GM21390 (cell line): ENCODE results near the gene GNAQ.
"Not testable (repeated sequence)": the region's sequence is repeated elsewhere in the genome, so short reads cannot be mapped to it uniquely, and the experiment has no call there.

ENCODE experiments used
- ATAC-seq: cut with Tn5 transposase; IDR thresholded peaks from one replicate; pipeline ENCODE4 v1.9.1; 2021; ENCODE audit not compliant: unreplicated experiment

Gene GNAQ

GRCh38 chr9:78031444-78031892, at the start of gene GNAQ:
Gene GNAQ (minus strand): TSS chr9:78031811. CDS start chr9:78031235, 576 bp downstream.
- ATAC-seq, result no peak

GRCh38 chr9:78074385-78075291, 43.0 kb upstream of the GNAQ start:
- no peak for ATAC-seq

GRCh38 chr9:78073722-78074121, 42.1 kb upstream of the GNAQ start:
- ATAC-seq, result no peak

GRCh38 chr9:78072586-78073199, 41.1 kb upstream of the GNAQ start:
- no peak for ATAC-seq

GRCh38 chr9:78070521-78070920, 38.9 kb upstream of the GNAQ start:
- no peak for ATAC-seq

GRCh38 chr9:78064075-78064474, 32.5 kb upstream of the GNAQ start:
- no peak for ATAC-seq

- no peak for ATAC-seq
Observed at GRCh38 chr9:78062710-78063109, 31.1 kb upstream of the GNAQ start.

- not testable (repeated sequence) for ATAC-seq
Observed at GRCh38 chr9:78054218-78054617, 22.6 kb upstream of the GNAQ start.

GRCh38 chr9:78053627-78054026, 22.0 kb upstream of the GNAQ start:
- ATAC-seq, result no peak

GRCh38 chr9:78050421-78050820, 18.8 kb upstream of the GNAQ start:
- no peak for ATAC-seq

GRCh38 chr9:78049484-78049883, 17.9 kb upstream of the GNAQ start:
- ATAC-seq, result no peak

- ATAC-seq, result no peak
Observed at GRCh38 chr9:78047106-78047505, 15.5 kb upstream of the GNAQ start.

GRCh38 chr9:78046112-78046511, 14.5 kb upstream of the GNAQ start:
- ATAC-seq, result no peak

GRCh38 chr9:78044886-78045285, 13.3 kb upstream of the GNAQ start:
- no peak for ATAC-seq

- no peak for ATAC-seq
Observed at GRCh38 chr9:78044189-78044588, 12.6 kb upstream of the GNAQ start.

GRCh38 chr9:78041971-78042370, 10.4 kb upstream of the GNAQ start:
- ATAC-seq, result no peak

GRCh38 chr9:78040726-78041125, 9.1 kb upstream of the GNAQ start:
- no peak for ATAC-seq

GRCh38 chr9:78038620-78039300, 7.1 kb upstream of the GNAQ start:
- no peak for ATAC-seq

- no peak for ATAC-seq
Observed at GRCh38 chr9:78035383-78035993, 3.9 kb upstream of the GNAQ start.

GRCh38 chr9:78033870-78034269, 2.3 kb upstream of the GNAQ start:
- ATAC-seq, result no peak

GRCh38 chr9:78032730-78033457, 1.3 kb upstream of the GNAQ start:
- ATAC-seq, result no peak
